ES-I3 (cell line): Measurements from ENCODE around the gene EEF1AKMT4.

Experiments
- H3K36me3 ChIP-seq: 2 replicates; pipeline ENCODE4 v1.6.1; 2013; ENCODE audit warnings: mild to moderate bottlenecking, low read length, control low read depth, moderate library complexity; ENCODE audit not compliant: insufficient read depth
- H3K4me1 ChIP-seq: 2 replicates; pipeline ENCODE4 v1.6.1; 2013; ENCODE audit warnings: mild to moderate bottlenecking, control low read depth, low read length; ENCODE audit not compliant: insufficient read depth
- H3K9ac ChIP-seq: 2 replicates; pipeline ENCODE4 v1.6.1; 2013; ENCODE audit warnings: low read depth, mild to moderate bottlenecking, low read length, moderate library complexity
- H3K9me3 ChIP-seq: 2 replicates; pipeline ENCODE4 v1.6.1; 2013; ENCODE audit warnings: mild to moderate bottlenecking, low read length, moderate library complexity; ENCODE audit not compliant: control insufficient read depth, insufficient read depth

The EEF1AKMT4 gene

DNA sequence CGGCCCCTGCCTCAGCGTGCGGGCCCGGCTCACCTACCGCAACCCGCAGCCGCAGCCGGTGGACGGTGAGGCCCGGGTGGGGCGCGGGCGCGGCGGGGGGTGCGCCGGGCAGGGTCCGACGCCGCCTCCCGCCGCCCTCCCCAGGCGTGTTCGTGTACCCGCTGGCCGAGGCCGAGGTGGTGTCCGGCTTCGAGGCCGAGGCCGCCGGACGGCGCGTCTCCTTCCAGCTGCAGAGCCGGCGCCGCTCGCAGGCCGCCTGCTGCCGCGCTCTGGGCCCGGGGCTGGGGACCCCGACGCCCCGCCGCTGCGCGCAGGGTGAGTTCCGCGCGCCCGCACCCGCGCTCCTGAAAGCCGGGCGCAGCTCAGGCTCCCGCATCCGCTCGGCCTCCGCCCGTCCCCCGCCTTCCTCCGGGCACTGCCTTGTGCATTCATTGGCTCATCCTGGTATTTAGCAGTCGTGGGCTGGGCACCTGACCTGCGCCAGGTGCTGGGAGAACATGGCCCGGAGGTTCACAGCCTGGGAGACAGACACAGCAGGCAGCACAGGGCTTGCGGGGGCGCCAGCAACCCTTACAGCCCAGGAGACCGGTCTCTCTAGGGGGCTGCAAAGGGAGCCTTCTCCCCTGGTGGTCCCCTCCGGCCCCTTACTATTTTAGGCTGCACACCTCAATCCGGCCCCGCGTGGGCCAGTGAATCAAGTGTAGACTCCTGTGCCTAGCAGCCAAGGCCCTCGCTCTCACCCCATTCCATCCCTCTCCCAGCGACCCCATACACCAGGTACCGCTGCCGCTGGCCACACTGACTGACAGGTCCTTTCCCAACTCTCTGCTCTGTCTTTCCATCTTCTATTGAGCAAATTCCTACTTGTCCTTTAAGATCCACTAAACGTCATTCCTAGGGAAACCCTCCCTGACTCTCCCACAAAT is 18.6 kb upstream of the EEF1AKMT4 start:
- Histone ChIP-seq H3K36me3 (no peaks in the 10 kb centered on the region), H3K9me3 (no peaks in the 10 kb centered on the region), H3K4me1 (no peaks in the 10 kb centered on the region), H3K9ac (peak overlapping the region; percentile 50; the same call in 1 of the 2 replicates)

GRCh38 chr3:184231671-184232070 is 17.8 kb upstream of the EEF1AKMT4 start:
- no peaks in the 10 kb centered on the region for H3K36me3 ChIP-seq
- H3K4me1 ChIP-seq, result no peaks in the 10 kb centered on the region
- H3K9ac ChIP-seq, result no peak overlapping the region
- no peaks in the 10 kb centered on the region for H3K9me3 ChIP-seq

- Histone ChIP-seq H3K9ac (no peak overlapping the region), H3K4me1 (no peaks in the 10 kb centered on the region), H3K36me3 (no peaks in the 10 kb centered on the region), H3K9me3 (no peaks in the 10 kb centered on the region)
Measured at GRCh38 chr3:184233127-184233843, 16.2 kb upstream of the EEF1AKMT4 start.

DNA sequence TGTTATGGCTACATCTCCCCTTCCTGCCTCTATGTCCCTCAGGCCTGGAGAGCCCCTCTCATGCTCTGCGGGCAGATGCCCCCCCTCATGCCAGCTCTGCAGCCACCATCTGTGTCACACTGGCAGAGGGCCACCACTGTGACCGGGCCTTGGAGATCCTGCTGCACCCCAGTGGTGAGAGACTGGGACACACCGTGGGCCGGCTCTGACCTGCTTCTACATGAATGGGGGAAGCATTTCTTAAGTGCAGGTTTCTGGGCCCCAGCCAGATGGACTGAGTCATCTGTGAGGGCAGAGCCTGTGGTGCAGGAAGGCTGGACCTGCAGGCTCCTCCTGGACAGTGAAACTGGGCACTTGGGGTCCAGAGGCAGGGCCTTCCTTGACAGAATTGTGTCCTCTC is 15.2 kb upstream of the EEF1AKMT4 start:
- H3K9me3 ChIP-seq, result no peaks in the 10 kb centered on the region
- no peaks in the 10 kb centered on the region for H3K4me1 ChIP-seq
- no peaks in the 10 kb centered on the region for H3K36me3 ChIP-seq
- no peak overlapping the region for H3K9ac ChIP-seq

DNA sequence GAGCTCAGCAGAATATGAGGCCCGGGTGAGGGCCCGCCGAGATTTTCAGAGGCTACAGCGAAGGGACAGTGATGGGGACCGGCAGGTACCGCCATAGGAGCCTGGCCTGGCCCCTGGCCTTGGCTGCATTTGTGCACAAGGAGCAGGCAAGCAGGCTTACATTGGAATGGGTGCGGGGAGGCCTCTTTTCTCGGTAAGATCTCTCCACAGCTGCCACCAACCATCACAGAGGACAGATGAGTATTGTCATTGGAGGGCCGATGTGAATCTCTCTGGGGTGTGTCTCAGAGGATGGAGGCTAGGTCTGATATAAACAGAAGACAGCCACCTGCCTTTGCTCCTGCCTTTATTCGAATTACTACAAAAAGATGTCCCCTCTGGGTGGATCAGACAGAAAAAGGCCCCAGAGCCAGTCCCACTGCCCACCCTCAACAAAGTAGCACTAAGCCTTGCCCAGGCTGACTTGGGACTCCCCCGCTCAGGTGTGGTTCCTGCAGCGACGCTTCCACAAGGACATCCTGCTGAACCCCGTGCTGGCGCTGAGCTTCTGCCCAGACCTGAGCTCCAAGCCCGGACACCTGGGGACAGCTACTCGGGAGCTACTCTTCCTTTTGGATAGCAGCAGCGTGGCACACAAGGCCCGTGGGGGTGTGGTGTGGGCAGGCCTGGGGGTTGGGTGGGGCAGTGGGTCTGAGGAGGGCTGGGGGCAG is 14.6 kb upstream of the EEF1AKMT4 start:
- Histone ChIP-seq H3K4me1 (no peaks in the 10 kb centered on the region), H3K9me3 (no peaks in the 10 kb centered on the region), H3K36me3 (no peaks in the 10 kb centered on the region), H3K9ac (no peak overlapping the region)

DNA sequence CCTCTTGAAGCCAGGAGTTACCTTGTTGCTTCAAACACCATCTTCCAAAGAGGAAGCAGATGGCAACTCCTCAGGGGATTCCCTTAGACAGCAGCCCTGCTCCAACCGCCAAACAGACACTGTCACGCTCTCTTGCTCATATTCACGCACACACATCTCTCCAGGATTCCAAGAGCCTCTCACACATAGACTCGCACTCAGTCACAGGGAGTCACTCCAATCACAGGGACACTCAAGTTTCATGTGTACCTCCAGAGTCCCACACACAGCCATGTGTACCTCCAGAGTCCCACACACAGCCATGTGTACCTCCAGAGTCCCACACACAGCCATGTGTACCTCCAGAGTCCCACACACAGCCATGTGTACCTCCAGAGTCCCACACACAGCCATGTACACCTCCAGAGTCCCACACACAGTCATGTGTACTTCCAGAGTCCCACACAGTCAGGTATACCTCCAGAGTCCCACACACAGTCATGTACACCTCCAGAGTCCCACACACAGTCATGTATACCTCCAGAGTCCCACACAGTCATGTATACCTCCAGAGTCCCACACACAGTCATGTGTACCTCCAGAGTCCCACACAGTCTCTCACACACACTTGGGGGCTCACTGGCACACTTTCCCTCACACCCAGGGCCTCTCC is 14.0 kb upstream of the EEF1AKMT4 start:
- Histone ChIP-seq H3K9ac (no peak overlapping the region), H3K4me1 (no peaks in the 10 kb centered on the region), H3K36me3 (no peaks in the 10 kb centered on the region), H3K9me3 (no peaks in the 10 kb centered on the region)

DNA sequence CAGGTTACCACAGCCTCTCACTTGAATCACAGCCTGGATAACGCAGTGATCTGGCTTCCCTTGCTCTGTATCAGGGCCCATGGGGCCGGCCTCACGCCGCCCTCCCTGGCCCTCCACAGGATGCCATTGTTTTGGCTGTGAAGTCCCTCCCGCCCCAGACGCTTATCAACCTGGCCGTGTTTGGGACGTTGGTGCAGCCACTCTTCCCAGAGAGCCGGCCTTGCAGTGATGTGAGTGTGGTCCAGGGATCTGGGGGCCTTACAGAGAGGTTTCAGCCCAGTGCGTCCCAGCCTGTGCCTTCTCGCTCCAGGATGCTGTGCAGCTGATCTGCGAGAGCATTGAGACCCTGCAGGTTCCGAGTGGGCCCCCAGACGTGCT is 13.4 kb upstream of the EEF1AKMT4 start:
- H3K9ac ChIP-seq, result no peak overlapping the region
- H3K9me3 ChIP-seq, result no peaks in the 10 kb centered on the region
- no peaks in the 10 kb centered on the region for H3K36me3 ChIP-seq
- H3K4me1 ChIP-seq, result no peaks in the 10 kb centered on the region

DNA sequence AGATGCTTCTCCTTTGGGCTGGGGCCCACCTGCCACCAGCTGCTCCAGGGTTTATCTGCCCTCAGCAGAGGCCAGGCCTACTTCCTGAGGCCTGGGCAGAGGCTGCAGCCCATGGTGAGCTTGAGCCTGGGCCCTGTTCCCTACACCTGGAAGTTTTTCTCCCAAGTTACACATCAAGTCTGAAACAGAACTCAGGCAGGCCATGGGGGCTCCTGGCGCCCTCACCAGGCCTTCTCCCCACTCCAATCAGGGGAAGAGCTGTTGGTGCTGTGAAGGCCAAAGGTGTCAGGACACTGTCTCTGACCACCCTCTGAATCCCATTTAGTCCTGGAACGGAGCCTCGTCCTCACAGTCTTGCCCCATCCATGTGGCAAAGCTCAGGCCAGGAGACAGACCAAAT is 12.8 kb upstream of the EEF1AKMT4 start:
- Histone ChIP-seq H3K9ac (no peak overlapping the region), H3K9me3 (no peaks in the 10 kb centered on the region), H3K4me1 (no peaks in the 10 kb centered on the region), H3K36me3 (no peaks in the 10 kb centered on the region)

- Histone ChIP-seq H3K4me1 (no peaks in the 10 kb centered on the region), H3K9me3 (no peaks in the 10 kb centered on the region), H3K9ac (no peak overlapping the region), H3K36me3 (no peaks in the 10 kb centered on the region; the same call in 1 of the 2 replicates)
Measured at GRCh38 chr3:184237211-184237610, 12.3 kb upstream of the EEF1AKMT4 start.

DNA sequence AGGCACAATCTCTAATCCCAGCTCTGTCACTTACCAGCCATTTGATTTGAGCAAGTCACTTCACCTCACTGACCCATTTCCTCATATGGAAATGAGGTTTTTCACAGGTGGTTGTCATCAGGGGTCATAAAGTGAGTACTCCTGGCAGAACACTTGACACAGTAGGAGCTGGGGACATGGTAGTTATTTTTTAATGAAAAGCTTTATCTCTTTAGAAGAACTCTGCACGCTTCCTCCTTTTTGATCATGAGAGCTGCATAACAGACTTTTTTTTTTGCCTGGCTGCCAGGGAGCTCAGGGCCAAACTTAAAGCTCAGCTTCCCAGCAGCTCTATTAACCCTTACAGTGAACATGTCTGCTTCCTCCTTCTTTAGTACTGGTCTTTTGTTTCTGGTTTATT is 11.7 kb upstream of the EEF1AKMT4 start:
- Histone ChIP-seq H3K9ac (no peak overlapping the region), H3K4me1 (no peaks in the 10 kb centered on the region), H3K9me3 (no peaks in the 10 kb centered on the region), H3K36me3 (no peaks in the 10 kb centered on the region; the same call in 1 of the 2 replicates)

GRCh38 chr3:184238246-184238818 is 11.1 kb upstream of the EEF1AKMT4 start:
- H3K9me3 ChIP-seq, result no peaks in the 10 kb centered on the region
- H3K36me3 ChIP-seq, result no peaks in the 10 kb centered on the region; the same call in 1 of the 2 replicates
- H3K4me1 ChIP-seq, result no peaks in the 10 kb centered on the region
- H3K9ac ChIP-seq, result no peak overlapping the region

- Histone ChIP-seq H3K4me1 (no peaks in the 10 kb centered on the region), H3K36me3 (no peaks in the 10 kb centered on the region; the same call in 1 of the 2 replicates), H3K9me3 (no peaks in the 10 kb centered on the region), H3K9ac (no peak overlapping the region)
Measured at GRCh38 chr3:184239221-184239620, 10.3 kb upstream of the EEF1AKMT4 start.

- Histone ChIP-seq H3K9me3 (no peaks in the 10 kb centered on the region), H3K36me3 (no peaks in the 10 kb centered on the region; the same call in 1 of the 2 replicates), H3K9ac (no peak overlapping the region), H3K4me1 (no peaks in the 10 kb centered on the region)
Measured at GRCh38 chr3:184239708-184240107, 9.8 kb upstream of the EEF1AKMT4 start.
